HG03280 (cell line): ENCODE results near the gene LMX1B.
"Not testable (repeated sequence)": the region's sequence is repeated elsewhere in the genome, so short reads cannot be mapped to it uniquely, and the experiment has no call there.

Source experiments
- ATAC-seq: cut with Tn5 transposase; IDR thresholded peaks from one replicate; pipeline ENCODE4 v1.9.1; 2021; ENCODE audit warnings: mild to moderate bottlenecking, moderate library complexity; ENCODE audit not compliant: unreplicated experiment

Gene LMX1B

GRCh38 chr9:126652140-126652582 is 38.4 kb downstream of the LMX1B start:
- no peak for ATAC-seq

GRCh38 chr9:126654124-126654523 is 40.4 kb downstream of the LMX1B start:
- ATAC-seq = no peak

DNA sequence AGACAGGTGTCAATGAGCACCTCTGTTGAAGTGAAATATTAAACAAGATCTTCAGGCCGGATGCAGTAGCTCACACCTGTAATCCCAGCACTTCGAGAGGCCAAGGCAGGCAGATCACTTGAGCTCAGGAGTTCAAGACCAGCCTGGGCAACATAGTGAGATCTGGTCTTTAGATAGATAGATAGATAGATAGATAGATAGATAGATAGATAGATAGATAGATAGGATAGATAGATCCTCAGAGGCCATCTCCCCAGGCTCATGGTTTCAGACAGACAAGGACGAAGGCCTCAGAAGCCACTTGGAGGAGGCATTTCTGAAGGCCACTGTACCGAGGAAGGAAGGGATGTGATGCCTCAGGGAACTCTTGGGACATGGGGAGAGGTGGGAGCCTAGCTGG is 42.5 kb downstream of the LMX1B start:
- not testable (repeated sequence) for ATAC-seq

DNA sequence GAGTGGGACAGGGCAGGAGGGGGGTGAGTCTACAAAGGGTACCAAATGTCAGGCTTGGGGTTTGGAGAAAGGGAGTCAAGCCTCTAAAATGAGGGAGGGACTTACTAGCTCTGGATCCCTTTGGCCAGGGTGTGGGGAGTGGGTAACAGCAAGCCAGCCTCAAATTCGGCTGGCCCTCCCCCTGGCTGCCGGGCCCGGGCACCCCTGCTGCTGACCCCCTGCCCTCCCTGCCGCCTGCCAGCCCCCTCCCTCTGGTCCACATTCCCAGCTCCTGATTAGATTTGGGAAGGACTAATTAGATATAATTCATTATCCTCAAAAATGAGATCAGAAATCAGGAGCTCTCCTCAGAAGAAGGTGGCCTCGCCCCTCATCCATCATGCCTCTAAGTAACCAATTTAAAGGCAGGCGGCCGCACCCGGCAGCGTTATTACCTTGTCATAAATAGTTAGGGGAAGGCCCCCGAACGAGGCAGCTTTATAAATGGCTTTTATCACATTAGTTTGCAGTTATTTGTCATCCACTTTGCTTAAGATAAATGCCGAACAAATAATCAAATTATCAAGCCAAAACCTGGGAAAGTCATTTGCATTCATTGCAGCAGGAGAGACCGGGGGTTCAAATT is 44.6 kb downstream of the LMX1B start:
- no peak for ATAC-seq

DNA sequence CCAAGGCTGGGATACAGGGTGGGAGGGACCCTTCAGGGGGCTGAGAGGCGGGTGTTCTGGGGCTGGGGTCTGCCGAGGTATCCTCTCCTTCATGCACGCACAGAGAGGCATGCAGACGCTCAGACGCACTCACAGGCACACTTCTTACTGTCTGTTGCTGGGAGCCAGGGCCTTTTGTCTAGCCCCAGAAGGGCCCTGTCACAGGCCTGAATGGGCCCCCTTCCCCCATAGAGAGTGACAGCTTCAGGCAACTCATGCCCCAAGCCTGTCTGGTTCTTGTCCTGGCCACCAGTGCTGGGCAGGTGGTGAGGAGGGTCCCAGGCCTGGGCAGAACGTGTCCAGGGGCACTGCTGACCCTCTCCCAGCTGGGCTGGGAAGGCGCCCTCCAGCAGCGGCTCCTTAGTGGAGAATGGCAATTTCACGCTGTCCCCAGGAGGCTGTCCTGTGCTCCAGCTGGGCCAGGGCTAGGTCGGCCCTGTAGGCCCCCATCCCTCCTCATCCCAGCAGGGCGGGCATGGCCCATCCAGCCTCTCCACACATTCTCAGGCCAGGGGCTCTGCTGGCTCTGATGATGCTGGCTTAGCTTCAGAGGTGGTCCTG is 45.3 kb downstream of the LMX1B start:
- no peak for ATAC-seq

DNA sequence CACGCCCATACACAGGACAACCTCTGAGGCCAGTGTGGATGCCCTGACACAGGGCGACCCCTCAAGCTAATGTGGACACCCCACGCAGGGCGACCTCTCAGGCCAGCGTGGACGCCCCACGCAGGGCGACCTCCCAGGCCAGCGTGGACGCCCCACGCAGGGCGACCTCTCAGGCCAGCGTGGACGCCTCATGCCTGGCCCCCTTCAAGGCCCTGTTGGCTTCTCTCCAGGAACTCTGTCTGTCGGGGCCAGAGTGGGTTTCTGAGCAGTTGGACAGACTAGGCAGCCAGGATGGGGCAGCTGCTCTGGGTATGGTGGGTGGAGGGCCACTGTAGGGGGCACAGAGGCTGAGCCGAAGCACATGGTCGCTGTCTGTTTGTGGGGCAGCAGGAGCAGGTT is 47.4 kb downstream of the LMX1B start:
- ATAC-seq = no peak

- ATAC-seq = no peak
These were observed 48.0 kb downstream of the LMX1B start for GRCh38 chr9:126661521-126662251.

- no peak for ATAC-seq
These were observed 49.9 kb downstream of the LMX1B start for GRCh38 chr9:126663661-126664072.

DNA sequence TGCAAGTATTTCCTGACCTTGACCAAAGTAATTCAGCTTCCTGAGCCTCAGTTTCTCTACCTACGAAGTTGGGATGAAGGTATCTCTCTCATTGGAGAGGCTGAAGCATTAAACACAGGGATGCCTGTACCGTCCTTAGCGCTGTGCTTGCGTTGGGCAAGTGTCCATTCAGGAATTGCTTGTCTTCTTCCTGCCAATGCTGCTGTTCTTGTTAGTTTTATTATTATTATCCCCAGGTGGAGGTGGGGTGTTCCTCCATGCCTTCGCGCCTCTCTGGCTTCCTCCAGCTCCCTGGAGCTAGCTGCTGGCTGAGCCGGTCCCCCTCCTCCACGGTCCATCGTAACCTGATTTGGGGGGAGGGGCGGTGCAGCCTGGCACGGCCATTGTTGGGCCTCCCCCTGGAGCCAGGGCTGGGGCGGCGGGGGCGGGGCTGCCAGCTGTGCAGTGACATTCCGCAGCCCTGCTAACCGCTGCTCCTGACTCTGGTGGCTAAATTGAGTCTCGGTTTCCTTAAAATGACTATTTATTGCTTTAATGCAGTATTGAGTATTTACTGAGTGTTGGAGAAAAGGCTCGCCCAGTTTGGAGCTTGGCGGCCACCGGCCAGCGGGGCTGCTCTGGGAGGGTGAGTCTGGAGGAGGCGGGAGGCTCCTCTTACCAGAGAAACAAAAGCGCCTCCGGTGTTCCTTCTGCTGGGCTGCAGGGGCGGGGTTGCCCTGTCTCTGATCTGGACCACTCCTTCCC is 51.3 kb downstream of the LMX1B start:
- no peak for ATAC-seq

- ATAC-seq = no peak
These were observed 51.9 kb downstream of the LMX1B start for GRCh38 chr9:126665644-126666035.

DNA sequence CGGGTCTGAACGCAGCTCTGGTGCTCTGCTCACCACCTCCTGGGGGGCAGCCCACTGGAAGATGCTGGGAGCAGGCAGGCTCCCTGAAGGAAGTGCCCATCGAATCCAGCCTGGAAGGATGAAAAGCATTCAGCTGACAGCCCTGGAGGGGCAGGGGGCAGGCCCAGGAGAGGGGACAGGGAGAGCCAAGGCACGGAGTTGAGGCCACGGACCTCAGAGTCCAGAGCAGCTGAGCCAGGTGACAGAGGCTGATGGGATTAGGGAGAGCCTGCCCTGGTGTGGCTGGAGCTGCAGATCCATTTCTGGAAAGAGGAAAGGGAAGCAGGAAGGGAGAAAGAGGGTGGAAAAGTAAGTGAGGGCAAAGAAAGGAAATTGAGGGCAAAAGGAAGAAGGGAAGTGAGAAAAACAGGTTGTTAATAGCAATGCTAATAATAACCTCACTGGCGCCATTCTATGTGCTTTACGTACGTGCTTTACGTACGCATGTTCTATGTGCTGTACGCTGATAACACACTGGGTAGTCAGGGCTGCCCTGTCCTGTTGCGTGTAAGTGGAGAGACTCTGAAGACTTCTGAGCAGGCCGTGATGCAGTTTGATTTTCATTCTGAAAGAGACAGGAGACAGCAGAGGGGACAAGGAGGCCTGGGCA is 52.6 kb downstream of the LMX1B start:
- no peak for ATAC-seq

DNA sequence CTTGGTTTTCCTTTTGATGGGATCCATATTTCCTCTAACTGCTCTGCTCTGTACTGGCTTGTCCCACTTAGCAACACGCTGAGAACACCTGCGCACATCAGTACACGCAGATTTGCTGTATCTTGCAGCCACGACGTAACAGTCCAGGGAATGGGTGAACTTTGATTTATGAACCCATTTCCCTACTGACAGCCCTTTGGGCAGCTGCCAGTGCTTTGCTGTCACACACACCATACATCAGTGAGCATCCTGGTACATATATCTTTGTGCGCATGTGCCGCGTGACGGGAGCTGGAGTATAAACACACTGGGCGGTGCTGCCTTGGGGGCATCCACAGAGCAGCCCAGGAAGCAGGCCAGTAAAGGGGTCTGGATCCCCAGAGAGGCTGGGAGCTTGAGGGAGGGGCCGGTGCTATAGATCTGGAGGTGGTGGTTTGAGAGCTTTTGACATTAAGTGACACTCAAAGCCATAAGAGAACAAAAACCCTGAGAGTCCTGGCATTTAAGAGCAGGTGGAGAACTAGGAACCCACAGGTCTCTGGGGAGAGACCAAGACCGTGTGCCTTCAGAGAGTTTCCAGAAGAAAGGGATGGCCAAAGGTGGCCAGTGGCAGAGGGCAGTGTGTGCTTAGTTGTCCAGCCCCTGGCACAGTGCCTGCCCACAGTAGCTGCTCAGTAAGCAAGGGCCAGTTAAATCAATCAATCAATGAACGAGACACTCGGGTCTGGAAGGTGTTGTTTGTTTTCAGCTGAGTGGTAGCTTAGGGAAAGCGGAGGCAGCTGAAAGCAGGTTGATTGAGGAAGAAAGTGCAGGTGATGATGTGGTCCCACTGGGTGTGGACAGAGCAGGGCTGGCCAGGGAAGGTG is 53.7 kb downstream of the LMX1B start:
- ATAC-seq = no peak

DNA sequence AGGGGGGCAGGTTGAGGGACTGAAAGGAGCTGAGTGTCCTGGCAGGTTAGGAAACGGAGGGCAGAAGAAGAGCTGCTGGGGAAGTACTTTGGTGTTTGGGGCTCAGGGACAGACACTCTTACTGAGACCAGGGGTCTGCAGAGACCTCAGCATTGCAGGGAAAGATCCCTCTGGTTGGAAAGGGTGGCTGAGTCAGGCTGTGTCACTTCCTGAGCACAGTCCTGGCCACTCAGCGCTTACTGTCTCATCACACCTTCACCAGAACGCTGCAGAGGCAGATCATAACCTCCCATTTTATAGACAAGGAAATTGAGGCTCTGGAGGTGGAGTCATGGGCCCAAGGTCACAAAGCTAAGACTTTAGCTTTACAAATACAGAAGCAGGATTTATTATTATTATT is 54.3 kb downstream of the LMX1B start:
- no peak for ATAC-seq

DNA sequence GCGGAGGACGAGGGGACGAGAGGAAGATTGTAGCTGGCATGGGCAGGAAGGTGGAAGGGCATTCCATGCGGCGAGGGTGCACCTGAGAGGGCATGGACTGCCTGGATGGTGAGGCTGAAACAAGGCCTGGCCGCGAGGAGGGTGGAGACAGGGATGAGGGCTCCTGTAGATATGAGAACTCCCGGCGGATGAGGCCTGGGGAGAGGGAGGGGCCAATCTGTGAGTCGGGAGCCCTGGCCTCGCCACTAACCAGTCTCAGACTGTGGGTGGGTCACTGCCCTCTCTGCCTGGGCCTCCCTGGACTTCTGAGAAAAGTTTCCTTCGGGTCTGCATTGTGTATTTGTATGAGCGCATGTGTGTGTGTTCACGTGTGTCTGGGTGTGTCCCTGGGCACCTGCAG is 55.4 kb downstream of the LMX1B start:
- no peak for ATAC-seq

- no peak for ATAC-seq
These were observed 56.5 kb downstream of the LMX1B start for GRCh38 chr9:126670270-126670669.

- ATAC-seq = no peak
These were observed 57.7 kb downstream of the LMX1B start for GRCh38 chr9:126671381-126671831.

DNA sequence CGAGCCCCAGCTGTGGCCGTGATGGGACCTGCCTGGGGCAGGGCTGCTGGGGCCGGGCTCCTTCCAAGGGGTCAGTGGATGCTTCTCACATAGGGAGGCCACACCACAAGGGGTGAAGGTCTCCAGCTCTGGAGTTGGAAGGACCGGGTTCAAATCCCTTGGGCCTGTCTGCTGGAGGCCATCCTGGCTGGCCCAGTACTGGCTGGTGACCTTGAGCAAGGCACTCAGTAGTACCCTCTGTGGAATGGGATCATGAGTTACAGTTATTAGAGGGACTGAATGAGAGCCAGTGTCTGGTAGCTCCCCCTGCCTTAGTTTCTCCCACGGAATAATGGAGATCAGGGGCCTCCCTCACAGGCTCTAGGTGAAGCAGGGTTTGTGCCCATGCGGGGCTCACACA is 58.3 kb downstream of the LMX1B start:
- no peak for ATAC-seq

- no peak for ATAC-seq
These were observed 59.0 kb downstream of the LMX1B start for GRCh38 chr9:126672634-126673284.

GRCh38 chr9:126673689-126674364 is 60.1 kb downstream of the LMX1B start:
- no peak for ATAC-seq
